UCSD-AML1 (cell line): ENCODE data around the gene FBXO5.
"Not testable (repeated sequence)": the region's sequence is repeated elsewhere in the genome, so short reads cannot be mapped to it uniquely, and the experiment has no call there.

Source experiments
- DNase-seq: peaks from one replicate; lab custom pipeline; 2025; ENCODE audit not compliant: unreplicated experiment; lab: John Stamatoyannopoulos, UW

Gene FBXO5

DNA sequence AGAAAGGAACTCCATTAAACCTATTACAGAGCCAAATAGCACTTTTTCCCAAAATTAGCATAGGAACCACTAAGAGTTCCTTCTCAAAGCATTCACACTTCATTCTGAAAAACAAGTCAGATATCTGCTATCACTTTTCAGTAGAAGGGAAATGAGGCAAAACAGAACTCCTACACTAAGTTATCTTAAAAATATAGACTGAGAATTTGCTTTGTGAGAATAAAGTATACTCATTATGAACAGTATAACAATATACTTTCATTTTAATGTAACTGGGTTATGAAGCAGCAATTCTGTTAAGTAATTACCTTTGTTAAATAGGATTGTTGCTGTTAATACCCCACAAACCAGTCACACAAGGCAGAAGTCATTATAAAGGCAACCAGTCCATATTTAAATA is 11.0 kb upstream of the FBXO5 start:
- no peak for DNase-seq

DNA sequence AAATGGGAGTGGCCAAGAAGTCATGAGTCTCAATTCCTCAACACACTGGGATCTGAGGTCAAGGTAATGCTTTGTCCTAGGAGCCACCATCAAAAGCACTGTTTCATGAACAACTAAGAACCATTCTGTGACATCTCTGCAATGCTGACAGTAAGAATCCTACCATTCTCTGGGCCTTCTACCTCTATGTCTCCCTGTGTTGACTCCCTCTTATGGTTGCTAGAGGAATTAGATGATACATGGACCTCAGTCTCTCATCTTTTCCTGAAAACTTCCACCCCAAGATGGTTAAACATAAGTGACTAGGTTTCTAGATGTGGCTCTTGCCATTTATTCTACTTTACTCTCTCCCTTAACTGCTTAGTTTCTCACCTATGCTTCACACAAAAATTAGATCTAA is 10.6 kb upstream of the FBXO5 start:
- no peak for DNase-seq

DNA sequence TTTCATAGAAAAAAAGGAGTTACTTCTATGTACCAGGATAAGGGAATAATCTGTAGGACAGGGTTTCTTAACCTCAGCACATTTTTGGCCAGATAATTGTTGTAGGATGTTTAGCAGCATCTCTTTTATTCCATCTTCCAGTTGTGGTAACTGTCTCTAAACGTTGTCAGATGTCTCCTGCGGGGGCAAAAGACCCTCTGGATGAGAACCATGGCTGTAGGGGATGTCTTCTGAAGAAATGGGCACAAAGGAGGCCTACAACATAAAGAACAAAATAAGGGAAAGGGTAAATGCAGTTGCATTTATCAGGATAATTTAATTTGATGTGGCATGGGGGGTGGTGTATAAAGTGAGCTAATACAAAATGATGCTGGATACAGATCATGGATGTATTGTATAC is 4.1 kb upstream of the FBXO5 start:
- DNase-seq = no peak

DNA sequence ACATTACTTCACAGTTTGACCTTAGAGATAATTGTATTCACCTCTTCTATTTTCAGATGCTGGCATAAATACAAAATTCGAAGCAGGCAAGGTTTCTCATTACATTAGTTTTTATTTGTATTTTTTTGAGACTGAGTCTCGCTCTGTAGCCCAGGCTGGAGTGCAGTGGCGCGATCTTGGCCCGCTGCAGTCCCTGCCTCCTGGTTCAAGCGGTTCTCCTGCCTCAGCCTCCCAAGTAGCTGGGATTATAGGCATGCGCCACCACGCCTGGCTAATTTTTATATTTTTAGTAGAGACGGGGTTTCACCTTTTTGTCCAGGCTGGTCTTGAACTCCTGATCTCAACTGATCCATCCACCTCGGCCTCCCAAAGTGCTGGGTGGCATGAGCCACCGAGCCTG is 2.5 kb upstream of the FBXO5 start:
- DNase-seq = not testable (repeated sequence)

DNA sequence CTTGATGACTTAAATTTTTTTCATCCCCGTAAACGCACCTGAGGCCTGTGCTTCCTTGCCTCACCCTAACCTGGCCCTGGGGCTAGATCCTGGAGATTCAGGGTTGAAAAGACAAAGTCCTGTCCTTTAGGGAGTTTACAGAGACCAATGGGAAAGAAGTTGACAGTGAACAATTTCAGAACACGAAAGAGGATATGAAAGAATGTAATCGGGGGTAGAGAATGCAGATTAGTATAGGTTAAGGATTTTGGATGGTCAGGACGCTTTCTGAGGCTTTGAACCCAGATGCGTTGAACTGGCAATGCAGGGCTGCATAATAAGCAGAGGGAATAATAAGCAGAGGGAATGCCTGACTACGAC is 1.7 kb upstream of the FBXO5 start:
- no peak for DNase-seq

DNA sequence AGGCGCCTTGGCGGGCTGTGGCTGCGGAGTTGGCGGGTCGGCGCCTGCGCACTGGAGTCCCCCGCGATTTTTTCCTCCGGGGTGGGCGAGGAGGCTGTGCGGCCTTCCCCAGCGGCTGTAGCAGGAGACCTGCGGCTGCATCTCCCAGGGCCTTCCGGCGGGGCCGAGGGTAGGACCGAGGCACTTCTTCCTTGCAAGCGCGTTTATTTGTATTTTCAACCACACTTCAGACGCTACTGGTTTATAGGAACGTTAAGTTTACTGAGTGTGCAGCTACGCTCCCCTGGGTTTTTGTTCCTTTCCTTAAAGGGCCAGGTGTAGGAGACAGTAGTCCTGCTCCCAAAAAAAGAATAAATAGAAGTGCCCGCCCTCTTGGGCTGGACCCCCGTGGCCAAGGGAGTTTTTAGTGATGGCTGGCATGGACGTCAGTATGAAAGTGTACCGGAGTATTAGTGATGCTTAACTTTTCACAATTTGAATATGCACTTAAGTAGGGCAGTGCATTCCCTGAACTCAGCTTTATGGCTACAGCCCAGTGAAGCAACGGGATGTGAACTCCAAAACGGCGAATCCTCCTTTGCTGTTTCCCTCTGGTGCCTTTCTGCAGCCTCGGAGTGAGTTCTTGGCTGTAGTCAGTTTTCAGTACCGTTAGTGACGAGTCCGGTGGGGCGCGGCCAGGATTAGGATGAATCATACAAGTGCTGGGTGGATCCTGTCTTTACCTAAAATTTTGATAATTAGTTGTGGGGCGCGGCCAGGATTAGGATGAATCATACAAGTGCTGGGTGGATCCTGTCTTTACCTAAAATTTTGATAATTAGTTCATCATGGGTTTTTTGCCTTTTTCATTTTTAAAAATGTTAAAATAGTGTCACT is 1.0 kb upstream of the FBXO5 start:
- peak; percentile 57 for DNase-seq

DNA sequence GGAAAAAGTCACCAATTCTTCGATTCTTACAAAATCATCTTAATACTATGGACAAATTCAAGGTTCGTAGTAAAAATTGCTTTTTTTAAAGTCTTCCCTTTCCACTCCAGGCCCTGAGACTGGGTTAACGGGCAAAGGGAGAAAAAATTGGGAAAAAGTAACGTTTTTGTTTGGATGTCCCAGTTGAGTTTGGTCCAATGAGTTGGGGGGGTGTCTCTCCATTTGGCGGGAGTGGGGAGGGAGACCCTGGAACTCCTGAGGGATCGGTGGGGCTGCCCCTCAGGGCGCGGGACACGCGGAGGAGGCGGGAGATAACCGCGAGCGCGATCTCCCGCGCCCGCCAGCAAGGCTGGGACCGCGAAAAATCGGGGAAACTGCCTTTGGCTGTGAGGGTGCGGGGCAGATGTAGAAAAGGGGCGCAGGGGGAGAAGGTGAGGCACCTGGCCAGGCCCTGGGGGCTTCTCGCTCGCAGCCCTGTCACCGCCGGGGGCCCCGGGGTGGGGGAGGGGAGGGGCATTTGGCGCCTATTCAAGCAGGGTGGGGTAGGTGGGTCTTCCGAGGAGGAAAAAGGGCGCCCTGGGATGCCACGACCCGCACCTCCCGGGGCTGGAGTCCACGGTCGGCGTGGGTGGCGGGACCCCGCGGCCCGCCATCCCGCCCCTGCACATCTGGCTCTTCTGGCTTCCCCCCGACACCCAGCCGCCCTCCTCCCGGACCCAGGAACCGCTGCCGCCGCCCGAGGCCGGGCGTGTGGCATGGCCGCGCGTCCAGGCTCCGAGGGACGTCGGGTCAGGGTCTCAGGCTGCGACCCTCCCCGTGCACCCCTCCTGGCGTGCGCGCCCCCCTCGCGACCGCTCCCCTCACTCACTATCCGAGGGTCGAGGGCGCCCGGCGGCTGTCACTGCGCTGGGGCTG is 595 bp downstream of the FBXO5 start:
- DNase-seq = no peak

DNA sequence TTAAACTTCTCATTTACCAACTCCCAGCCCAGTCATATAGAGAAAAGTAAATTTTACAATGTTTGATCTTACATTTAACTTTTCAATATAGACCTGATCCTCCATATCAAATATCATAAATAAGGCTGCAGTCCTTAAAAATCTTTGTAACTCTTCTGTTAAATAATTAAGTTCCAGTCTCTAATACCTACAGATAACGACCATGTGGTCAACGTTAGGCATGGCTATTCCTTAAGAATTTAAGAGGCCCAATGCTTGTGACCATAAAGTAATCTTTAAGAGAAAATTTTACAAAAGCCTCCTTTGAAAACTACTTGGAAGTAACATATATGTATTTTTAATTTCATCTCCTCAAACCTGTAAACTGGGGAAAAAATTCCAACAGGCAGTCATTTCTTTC is 1.6 kb downstream of the FBXO5 start:
- no peak for DNase-seq

DNA sequence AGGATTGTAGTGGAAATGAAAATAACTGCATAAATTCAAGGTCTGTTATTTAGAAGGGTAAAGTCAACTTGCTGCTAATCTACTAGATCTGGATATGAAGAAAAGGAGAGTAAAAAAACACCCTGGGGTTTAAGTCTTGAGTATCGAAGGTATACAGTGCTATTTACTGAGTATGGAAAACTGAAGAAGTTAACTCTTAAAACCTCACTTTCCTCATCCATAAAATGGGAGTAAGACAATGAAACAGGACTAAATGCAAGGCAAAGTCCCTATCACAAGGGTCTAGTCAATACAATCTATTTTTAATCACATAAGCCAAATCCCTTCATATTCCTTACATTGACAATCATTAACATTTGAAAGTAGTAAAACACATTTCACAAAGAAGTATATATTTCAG is 2.2 kb downstream of the FBXO5 start:
- no peak for DNase-seq

DNA sequence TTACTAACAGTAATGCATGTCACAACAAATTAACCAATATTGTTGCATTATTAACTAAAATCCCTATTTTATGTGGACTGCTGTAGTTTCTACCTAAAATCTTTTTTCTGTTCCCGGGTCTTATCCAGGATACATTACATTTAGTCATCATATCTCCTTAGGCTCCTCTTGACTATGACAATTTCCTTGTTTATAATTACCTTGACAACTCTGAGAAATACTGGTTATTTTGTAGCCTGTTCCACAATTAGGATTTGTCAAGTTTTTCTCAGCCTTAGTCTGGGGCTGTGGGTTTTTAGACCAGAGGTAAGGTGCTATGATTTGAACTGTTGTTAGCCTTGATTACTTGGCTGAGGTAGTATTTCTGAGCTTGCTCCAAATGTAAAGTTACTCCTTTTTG is 3.7 kb downstream of the FBXO5 start:
- DNase-seq = no peak

DNA sequence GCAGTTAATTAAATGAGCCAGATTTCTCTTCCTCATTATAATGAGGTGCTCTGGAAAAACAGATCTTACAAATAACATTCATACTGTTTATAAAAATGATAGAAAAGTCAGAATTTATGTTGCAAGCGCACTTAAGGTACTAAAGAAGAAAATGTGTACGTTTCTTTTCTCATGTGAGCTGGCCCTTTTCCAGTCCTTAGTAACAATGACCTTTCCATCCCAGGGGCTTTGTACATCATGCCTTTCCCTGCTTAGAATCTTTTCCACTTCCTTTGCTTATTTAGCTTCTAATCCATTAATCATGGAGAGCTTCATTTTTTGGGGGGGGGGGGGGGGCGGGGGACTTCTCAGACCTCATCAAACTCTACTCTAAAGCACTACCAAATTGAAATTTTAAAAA is 4.8 kb downstream of the FBXO5 start:
- no peak for DNase-seq

DNA sequence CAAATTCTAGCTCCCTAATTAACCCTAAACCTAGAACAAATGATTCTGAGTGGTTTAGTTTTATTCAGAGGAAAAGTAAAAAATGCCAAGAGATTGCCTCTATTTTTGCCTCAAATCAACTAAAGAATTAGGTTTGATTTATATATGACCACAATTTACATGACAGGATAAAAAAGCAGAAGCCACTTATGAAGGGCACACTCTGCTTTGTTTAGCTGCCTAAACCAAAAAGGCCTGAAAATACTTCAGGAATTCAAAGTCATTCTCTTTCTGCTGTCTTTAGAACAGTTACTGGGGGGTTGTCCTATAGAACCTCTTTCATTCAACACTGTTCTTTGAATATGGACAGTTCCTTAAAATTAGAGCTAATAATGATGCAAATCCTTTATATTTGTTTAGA is 5.3 kb downstream of the FBXO5 start:
- DNase-seq = no peak

DNA sequence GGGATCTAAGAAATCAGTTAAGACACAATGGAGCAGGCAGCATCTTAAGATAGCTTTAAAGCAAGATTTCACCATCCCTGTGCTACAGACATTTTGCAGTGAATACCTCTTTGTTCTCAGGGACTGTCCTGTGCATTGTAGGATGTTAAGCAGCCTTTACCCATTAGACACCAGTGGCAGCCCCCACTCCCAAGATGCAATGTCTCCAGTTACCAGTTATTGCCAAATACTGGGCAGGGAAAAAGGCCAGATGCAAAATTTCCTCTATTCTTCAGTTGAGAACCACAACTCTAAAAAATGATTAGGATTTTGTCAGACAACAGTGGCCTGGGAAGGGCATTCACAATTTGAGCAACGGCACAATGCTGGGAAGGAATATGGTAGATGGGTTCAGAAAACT is 6.1 kb downstream of the FBXO5 start:
- no peak for DNase-seq

DNA sequence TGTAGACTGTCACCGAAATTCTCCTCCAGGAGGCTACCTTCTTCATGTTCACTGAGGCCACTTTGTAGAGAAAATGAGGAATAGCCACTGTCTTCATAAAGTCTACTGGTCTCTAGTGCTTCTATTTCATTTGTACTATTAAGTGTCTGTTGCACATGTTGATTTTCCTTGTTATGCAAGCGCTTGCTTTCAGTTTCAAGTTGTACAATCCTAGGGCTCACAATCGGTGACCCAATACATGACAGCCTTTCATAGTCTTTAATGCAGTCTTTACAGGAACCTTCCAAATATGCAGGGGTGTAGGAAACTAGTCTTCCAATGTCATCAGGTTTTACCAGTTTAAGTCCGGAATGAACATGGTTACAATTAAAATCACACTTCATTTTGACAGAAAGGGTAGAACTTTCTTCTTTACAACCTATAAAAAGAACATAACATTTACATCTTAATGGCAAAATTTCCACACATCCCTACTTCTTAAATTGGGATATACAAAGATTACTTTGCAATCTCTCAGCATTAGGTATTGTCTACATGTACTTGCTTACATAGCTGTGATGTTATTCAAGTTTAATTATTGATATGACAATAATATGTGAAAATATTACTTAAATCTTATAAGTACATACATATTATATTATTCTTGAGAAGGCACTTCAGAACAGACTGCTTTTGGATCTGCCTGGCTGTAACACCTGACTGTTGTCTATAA is 7.5 kb downstream of the FBXO5 start:
- no peak for DNase-seq

DNA sequence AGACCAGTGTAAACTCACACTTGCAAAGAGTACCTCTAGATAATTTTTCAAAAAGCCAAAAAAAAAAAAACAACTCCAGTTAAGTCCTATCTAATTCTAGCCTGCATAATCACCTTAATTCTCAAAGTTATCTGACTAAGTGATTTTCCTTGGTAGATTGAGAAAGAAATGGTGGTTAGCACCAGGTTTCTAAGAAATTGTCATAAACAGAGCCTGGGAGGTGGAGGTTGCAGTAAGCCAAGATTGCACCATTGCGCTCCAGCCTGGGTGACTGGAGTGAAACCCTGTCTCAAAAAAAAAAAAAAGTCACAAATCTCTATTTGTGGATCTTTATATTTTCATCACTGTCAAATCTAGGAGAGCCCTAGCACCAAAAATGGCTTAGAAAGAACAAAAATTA is 8.9 kb downstream of the FBXO5 start:
- no peak for DNase-seq

DNA sequence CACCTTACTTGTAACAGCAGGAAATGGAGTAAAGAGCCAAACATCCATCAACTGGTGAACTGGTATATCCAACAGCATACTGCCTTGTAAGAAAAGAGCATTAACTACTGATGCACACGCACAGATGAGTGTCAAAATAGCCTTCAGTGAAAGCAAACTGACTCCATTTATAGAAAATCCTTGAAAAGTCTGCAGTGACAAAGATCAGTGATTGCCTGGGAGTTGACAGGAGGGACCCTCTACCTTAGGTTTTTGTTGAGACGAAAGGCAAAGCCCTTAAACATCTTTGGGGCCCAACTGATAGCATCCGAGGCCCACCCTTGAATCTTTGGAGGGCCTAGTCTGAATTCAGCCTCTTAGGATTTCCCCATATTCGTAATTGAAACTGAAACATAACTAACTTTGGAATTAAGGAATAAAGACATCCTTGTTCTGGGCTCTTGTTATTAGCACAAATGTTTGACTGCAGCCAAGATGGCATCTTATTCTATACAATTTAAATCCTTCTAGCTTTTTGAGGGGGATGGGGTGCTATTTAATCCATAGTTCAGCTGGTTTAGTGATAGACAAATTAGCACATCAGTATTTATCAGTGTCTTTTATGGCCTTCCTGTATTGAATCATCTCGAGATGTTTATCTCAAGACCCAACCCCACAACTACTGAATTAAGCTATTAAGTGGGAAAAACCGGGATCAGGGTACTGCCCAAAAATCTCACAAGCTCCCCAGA is 13.0 kb downstream of the FBXO5 start:
- DNase-seq = no peak

DNA sequence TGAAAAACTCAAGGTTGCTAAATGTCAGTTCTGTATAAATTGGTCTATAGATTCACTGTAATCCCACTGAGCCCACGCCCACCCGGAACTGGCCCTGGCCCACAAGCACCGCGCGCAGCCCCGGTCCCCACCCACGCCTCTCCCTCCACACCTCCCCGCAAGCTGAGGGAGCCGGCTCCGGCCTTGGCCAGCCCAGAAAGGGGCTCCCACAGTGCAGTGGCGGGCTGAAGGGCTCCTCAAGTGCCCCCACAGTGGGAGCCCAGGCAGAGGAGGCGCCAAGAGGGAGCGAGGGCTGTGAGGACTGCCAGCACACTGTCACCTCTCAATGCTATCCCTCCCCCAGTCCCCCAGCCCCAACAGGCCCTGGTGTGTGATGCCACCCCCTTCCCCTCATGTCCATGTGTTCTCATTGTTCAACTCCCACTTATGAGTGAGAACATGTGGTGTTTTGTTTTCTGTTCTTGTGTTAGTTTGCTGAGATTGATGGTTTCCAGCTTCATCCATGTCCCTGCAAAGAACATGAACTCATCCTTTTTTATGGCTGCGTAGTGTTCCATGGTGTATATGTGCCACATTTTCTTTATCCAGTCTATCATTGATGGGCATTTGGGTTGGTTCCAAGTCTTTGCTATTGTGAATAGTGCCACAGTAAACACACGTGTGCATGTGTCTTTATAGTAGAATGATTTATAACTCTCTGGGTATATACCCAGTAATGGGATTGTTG is 16.5 kb downstream of the FBXO5 start:
- DNase-seq = not testable (repeated sequence)

DNA sequence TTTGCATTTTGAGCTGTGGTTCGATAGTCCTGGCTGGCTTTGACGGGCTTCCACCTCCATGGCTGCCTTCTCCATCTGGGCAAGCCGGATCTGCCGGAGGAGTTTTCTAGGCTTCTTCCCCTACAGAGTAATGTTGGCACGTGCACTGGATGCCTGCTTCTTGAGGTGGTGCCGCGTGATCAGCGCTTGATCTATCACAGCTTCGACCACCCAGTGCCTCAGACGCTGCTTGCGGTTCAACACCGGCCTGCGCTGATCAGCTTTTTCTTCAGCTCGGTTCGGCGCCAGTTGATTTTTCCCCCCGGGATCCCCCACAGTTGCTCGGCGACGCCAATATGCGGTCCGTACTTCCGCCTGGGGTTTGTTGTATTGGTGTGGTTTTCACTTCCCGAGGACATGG is 23.5 kb downstream of the FBXO5 start:
- DNase-seq = peak; percentile 12

DNA sequence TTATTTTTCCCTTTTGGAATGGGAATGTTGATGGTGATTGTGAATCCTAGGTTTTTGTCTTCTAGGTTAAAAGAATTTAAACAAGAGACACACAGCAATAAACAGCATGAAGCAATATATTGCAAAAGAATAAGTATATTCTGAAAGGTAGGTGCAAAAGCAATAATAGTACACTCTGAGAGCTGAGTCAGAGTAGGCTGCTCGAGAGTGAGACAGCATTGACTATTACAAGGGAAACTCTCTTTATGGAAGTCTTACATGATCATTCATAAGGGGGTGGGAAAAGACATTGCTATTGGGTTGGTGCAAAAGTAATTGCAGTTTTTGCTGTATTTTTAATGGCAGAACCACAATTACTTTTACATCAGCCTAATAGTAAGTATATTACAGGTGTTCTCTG is 25.0 kb downstream of the FBXO5 start:
- no peak for DNase-seq

DNA sequence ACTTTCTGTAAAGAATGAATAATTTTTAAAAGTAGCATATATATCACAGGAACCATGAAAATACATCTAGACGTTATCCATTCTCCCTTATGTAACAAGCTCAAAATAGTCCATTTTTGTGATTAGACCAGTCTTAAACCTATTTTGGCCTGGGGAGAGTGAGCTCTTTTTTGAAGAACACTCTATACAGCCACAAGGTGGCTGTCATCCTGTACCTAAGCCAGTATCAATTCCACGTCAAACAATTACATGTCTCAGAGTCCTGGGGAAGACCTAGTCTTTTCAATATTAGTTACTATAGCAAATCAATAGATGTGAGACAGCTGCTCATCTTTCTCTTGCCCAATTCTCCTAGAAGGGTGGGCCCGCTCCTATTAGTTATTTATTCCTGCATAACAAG is 28.4 kb downstream of the FBXO5 start:
- no peak for DNase-seq
